Ishikawa (cell line): ENCODE measurements around the gene NDC1.

Experiments used
- CEBPB ChIP-seq: IDR thresholded peaks from 2 replicates; pipeline ENCODE4 v1.6.1; 2012
- CREB1 ChIP-seq: IDR thresholded peaks from 2 replicates; pipeline ENCODE4 v1.6.1; 2012; ENCODE audit warnings: low read depth
- EGR1 ChIP-seq: IDR thresholded peaks from 2 replicates; pipeline ENCODE4 v1.6.1; 2012
- EP300 ChIP-seq: IDR thresholded peaks from 2 replicates; pipeline ENCODE4 v1.6.1; 2012; ENCODE audit warnings: borderline replicate concordance
- FOXM1 ChIP-seq: IDR thresholded peaks from 2 replicates; pipeline ENCODE4 v1.6.1; 2012; ENCODE audit warnings: low read depth, borderline replicate concordance
- NFIC ChIP-seq: IDR thresholded peaks from 2 replicates; pipeline ENCODE4 v1.6.1; 2012
- RAD21 ChIP-seq: IDR thresholded peaks from 2 replicates; pipeline ENCODE4 v1.6.1; 2012; ENCODE audit warnings: low read depth
- REST ChIP-seq: IDR thresholded peaks from 2 replicates; pipeline ENCODE4 v1.6.1; 2012; ENCODE audit warnings: low read depth, mild to moderate bottlenecking
- TAF1 ChIP-seq: IDR thresholded peaks from 2 replicates; pipeline ENCODE4 v1.6.1; 2012; ENCODE audit warnings: low read depth, mild to moderate bottlenecking
- TCF12 ChIP-seq: IDR thresholded peaks from 2 replicates; pipeline ENCODE4 v1.6.1; 2012; ENCODE audit warnings: low read depth
- TEAD4 ChIP-seq: IDR thresholded peaks from 2 replicates; pipeline ENCODE4 v1.6.1; 2012
- YY1 ChIP-seq: IDR thresholded peaks from 2 replicates; pipeline ENCODE4 v1.6.1; 2012; ENCODE audit warnings: low read depth
- ZBTB7A ChIP-seq: IDR thresholded peaks from 2 replicates; pipeline ENCODE4 v1.6.1; 2012; ENCODE audit warnings: low read depth
- TF ChIP-seq, protein P1 (sequence below): IDR thresholded peaks from 2 replicates; pipeline ENCODE4 v1.6.1; 2012
- TF ChIP-seq, protein P2 (sequence below): IDR thresholded peaks from 2 replicates; pipeline ENCODE4 v1.6.1; 2012

NDC1 gene

GRCh38 chr1:53837924-53838653 is at the start of gene NDC1:
TSS of gene NDC1 (minus strand) at chr1:53838296. CDS start at chr1:53838261, 35 bp downstream.
- no peak; the same call in 1 of the 2 replicates for TF ChIP-seq CEBPB
- no peak for TF ChIP-seq REST
- no peak; the same call in 1 of the 2 replicates for TF ChIP-seq FOXM1
- peak; percentile 70 for TF ChIP-seq TAF1
- TF ChIP-seq TCF12, result peak; percentile 67
- TF ChIP-seq EGR1, result no peak
- no peak for TF ChIP-seq RAD21
- TF ChIP-seq, protein P1, sequence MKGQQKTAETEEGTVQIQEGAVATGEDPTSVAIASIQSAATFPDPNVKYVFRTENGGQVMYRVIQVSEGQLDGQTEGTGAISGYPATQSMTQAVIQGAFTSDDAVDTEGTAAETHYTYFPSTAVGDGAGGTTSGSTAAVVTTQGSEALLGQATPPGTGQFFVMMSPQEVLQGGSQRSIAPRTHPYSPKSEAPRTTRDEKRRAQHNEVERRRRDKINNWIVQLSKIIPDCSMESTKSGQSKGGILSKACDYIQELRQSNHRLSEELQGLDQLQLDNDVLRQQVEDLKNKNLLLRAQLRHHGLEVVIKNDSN, result peak; percentile 60
- peak; percentile 63; the same call in 1 of the 2 replicates for TF ChIP-seq ZBTB7A
- TF ChIP-seq NFIC, result no peak
- peak; percentile 58; the same call in 1 of the 2 replicates for TF ChIP-seq TEAD4
- no peak for TF ChIP-seq EP300
- TF ChIP-seq YY1, result peak; percentile 83
- TF ChIP-seq, protein P2, sequence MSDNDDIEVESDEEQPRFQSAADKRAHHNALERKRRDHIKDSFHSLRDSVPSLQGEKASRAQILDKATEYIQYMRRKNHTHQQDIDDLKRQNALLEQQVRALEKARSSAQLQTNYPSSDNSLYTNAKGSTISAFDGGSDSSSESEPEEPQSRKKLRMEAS, result peak; percentile 85
- TF ChIP-seq CREB1, result peak; percentile 13; the same call in 1 of the 2 replicates

DNA sequence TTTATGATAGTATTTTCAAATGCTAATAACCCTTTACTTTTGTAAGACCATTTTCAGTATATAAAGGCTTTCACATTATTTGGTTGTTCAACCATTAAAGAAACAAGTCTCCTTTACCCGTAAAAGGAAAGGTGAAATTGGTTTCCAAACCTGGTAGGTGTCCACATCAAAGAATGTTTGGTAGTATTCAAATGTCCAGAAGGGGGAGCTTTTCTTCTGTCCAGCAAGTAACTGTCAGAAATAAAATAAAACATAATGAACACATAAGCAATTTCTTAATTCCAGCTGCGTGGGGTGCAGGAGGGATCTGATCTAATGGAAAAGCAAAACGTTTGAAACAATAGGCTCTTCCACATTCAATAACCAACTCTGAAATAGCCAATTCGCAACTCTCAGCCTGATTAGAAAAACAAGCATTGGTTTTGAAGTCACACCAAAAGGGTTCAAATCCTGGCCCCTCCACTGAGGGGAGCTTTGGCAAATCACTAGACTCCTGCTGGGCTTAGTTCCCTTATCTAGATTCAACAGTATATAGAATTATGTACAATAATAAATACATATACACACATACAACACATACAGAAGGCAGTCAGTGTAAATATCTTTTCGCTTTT is 40.5 kb upstream of the NDC1 start:
- TF ChIP-seq RAD21, result peak; percentile 58
- no peak for TF ChIP-seq TCF12

GRCh38 chr1:53871773-53872484 is 33.8 kb upstream of the NDC1 start:
- TF ChIP-seq, protein P2, result no peak
- TF ChIP-seq TCF12 (no peak), EGR1 (no peak), EP300 (no peak), CREB1 (no peak), TEAD4 (no peak), REST (no peak), RAD21 (no peak), ZBTB7A (no peak), FOXM1 (no peak), TAF1 (no peak), NFIC (no peak), CEBPB (no peak), YY1 (no peak)
- TF ChIP-seq, protein P1, result no peak

- TF ChIP-seq ZBTB7A, result no peak
- TF ChIP-seq NFIC, result no peak
- TF ChIP-seq REST, result no peak
- TF ChIP-seq, protein P2, result no peak
- no peak for TF ChIP-seq EGR1
- TF ChIP-seq TEAD4, result no peak
- TF ChIP-seq EP300, result no peak
- TF ChIP-seq FOXM1, result no peak
- no peak for TF ChIP-seq CEBPB
Observed at GRCh38 chr1:53871221-53871620, 33.1 kb upstream of the NDC1 start.
